ENCODE results near the gene CRACR2B.

The CRACR2B gene

GRCh38 chr11:827897-828192 lies at the start of gene CRACR2B:
TSS of gene CRACR2B (plus strand) at chr11:827919. CDS start at chr11:828608, 689 bp downstream.
- no peak within 1 kb of the TSS for H3K4me3 ChIP-seq (replicated peaks; ENCODE audit: low read depth, low read length)
- no peak for DNase-seq (ENCODE audit: low read depth)
- TF ChIP-seq CTCF (IDR thresholded peaks at IDR 0.05; ENCODE audit: low read length, missing control alignments): no peak

GRCh38 chr11:778976-779954 lies 48.5 kb upstream of the CRACR2B start:
- no peak overlapping the region for H3K4me3 ChIP-seq (replicated peaks; ENCODE audit: low read depth, low read length)
- no peak for DNase-seq (ENCODE audit: low read depth)
- no peak for TF ChIP-seq CTCF (IDR thresholded peaks at IDR 0.05; ENCODE audit: low read length, missing control alignments)

GRCh38 chr11:779955-780532 lies 47.7 kb upstream of the CRACR2B start:
- no peak for TF ChIP-seq CTCF (IDR thresholded peaks at IDR 0.05; ENCODE audit: low read length, missing control alignments)
- no peak overlapping the region for H3K4me3 ChIP-seq (replicated peaks; ENCODE audit: low read depth, low read length)
- no peak for DNase-seq (ENCODE audit: low read depth)

GRCh38 chr11:782264-783174 lies 45.2 kb upstream of the CRACR2B start:
- H3K4me3 ChIP-seq (replicated peaks; ENCODE audit: low read depth, low read length): no peak overlapping the region
- no peak for TF ChIP-seq CTCF (IDR thresholded peaks at IDR 0.05; ENCODE audit: low read length, missing control alignments)
- no peak for DNase-seq (ENCODE audit: low read depth)

GRCh38 chr11:783581-784015 lies 44.1 kb upstream of the CRACR2B start:
- H3K4me3 ChIP-seq (replicated peaks; ENCODE audit: low read depth, low read length): no peak overlapping the region
- DNase-seq (ENCODE audit: low read depth): peak; percentile 83
- TF ChIP-seq CTCF (IDR thresholded peaks at IDR 0.05; ENCODE audit: low read length, missing control alignments): peak; percentile 86

GRCh38 chr11:786235-787083 lies 41.3 kb upstream of the CRACR2B start:
- no peak overlapping the region for H3K4me3 ChIP-seq (replicated peaks; ENCODE audit: low read depth, low read length)
- no peak for TF ChIP-seq CTCF (IDR thresholded peaks at IDR 0.05; ENCODE audit: low read length, missing control alignments)
- DNase-seq (ENCODE audit: low read depth): no peak

All from fibroblast of pulmonary artery (primary cell).